Fibroblast of lung (primary cell): Measurements from ENCODE around the gene SPP1.

Experiments
- EZH2 ChIP-seq: IDR thresholded peaks from 2 replicates; pipeline ENCODE4 v1.5.1; 2012; ENCODE audit warnings: low read length, control low read depth, mild to moderate bottlenecking; ENCODE audit errors: missing control alignments
- TF ChIP-seq, protein P1 (sequence below), 2 donors: IDR thresholded peaks in 1 of 2; conservative IDR thresholded peaks in 1 of 2; 1 replicate in 1 of 2; 2 replicates in 1 of 2; pipeline ENCODE4 v1.5.1; 2011 to 2012; ENCODE audit warnings: low read length in 2 of 2, control low read depth in 1 of 2, inconsistent platforms in 1 of 2, low read depth in 1 of 2, mild to moderate bottlenecking in 1 of 2

GRCh38 chr4:88005946-88006345 is 30.4 kb downstream of the SPP1 start:
- TF ChIP-seq, protein P1, sequence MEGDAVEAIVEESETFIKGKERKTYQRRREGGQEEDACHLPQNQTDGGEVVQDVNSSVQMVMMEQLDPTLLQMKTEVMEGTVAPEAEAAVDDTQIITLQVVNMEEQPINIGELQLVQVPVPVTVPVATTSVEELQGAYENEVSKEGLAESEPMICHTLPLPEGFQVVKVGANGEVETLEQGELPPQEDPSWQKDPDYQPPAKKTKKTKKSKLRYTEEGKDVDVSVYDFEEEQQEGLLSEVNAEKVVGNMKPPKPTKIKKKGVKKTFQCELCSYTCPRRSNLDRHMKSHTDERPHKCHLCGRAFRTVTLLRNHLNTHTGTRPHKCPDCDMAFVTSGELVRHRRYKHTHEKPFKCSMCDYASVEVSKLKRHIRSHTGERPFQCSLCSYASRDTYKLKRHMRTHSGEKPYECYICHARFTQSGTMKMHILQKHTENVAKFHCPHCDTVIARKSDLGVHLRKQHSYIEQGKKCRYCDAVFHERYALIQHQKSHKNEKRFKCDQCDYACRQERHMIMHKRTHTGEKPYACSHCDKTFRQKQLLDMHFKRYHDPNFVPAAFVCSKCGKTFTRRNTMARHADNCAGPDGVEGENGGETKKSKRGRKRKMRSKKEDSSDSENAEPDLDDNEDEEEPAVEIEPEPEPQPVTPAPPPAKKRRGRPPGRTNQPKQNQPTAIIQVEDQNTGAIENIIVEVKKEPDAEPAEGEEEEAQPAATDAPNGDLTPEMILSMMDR (conservative IDR thresholded peaks at IDR 0.05 in 1 of 2, IDR thresholded peaks at IDR 0.05 in 1 of 2; ENCODE audit: low read depth in 1 of 2, low read length in 2 of 2), result no peak
- TF ChIP-seq EZH2, result no peak
